Measurements from ENCODE around the gene PTPRA.

- TF ChIP-seq SPI1 (IDR thresholded peaks at IDR 0.05; ENCODE audit: low read depth, low read length) = no peak
- TF ChIP-seq POLR2A (IDR thresholded peaks at IDR 0.05; ENCODE audit: low read depth, low read length) = no peak
- TF ChIP-seq POLR2AphosphoS5 (IDR thresholded peaks at IDR 0.05; ENCODE audit: low read depth, low read length) = no peak
- TF ChIP-seq TAF1 (IDR thresholded peaks at IDR 0.05; ENCODE audit: low read depth, low read length) = no peak
- TF ChIP-seq PAX5 (IDR thresholded peaks at IDR 0.05; ENCODE audit: insufficient read depth, low read length, severe bottlenecking) = no peak
- TF ChIP-seq POU2F2 (IDR thresholded peaks at IDR 0.05; ENCODE audit: low read depth, low read length) = no peak
These were observed 48.2 kb downstream of the PTPRA start for GRCh38 chr20:2921506-2921905.

Measured in GM12891 (cell line).